22Rv1 (cell line): Measurements from ENCODE around the gene AFG3L2.

ENCODE experiments used
- CTCF ChIP-seq: fragments of 450-650 bp; IDR thresholded peaks from 2 replicates; pipeline ENCODE4 v1.5.1; 2017; ENCODE audit warnings: mild to moderate bottlenecking
- ZFX ChIP-seq: fragments of 450-650 bp; IDR thresholded peaks from 2 replicates; pipeline ENCODE4 v1.6.1; 2017; ENCODE audit warnings: antibody characterized with exemption, borderline replicate concordance

GRCh38 chr18:12334863-12335262 is 42.2 kb downstream of the AFG3L2 start:
- TF ChIP-seq CTCF (no peak), ZFX (no peak)
